OCI-LY1 (cell line): ENCODE results near the gene U2AF1L4.

Experiments used
- H2AFZ ChIP-seq: fragments of 200-600 bp; sonication (generic), shearing (Covaris generic); 2 replicates; pipeline ENCODE4 v1.6.0; 2014; ENCODE audit warnings: antibody characterized with exemption, mild to moderate bottlenecking, low read length
- H3F3A ChIP-seq: fragments of 200-600 bp; sonication (generic), shearing (Covaris generic); 2 replicates; pipeline ENCODE4 v1.6.0; 2014; ENCODE audit warnings: mild to moderate bottlenecking, antibody characterized with exemption, low read length, moderate library complexity; ENCODE audit not compliant: insufficient read depth
- H3K27ac ChIP-seq: fragments of 200-600 bp; sonication (generic); 2 replicates; pipeline ENCODE4 v1.5.1; 2014; ENCODE audit warnings: low read length, mixed run types, mild to moderate bottlenecking, low read depth; ENCODE audit not compliant: poor library complexity, severe bottlenecking
- H3K27me3 ChIP-seq: fragments of 200-600 bp; sonication (generic); 2 replicates; pipeline ENCODE4 v1.6.0; 2014; ENCODE audit warnings: antibody characterized with exemption, mild to moderate bottlenecking, low read length, moderate library complexity; ENCODE audit not compliant: insufficient read depth
- H3K36me3 ChIP-seq: fragments of 200-600 bp; sonication (generic); 2 replicates; pipeline ENCODE4 v1.6.1; 2014; ENCODE audit warnings: mild to moderate bottlenecking, antibody characterized with exemption, low read length, moderate library complexity, mixed read lengths; ENCODE audit not compliant: insufficient read depth
- H3K4me1 ChIP-seq: fragments of 200-600 bp; sonication (generic); 2 replicates; pipeline ENCODE4 v1.5.1; 2014; ENCODE audit warnings: mild to moderate bottlenecking, low read length, moderate library complexity; ENCODE audit not compliant: insufficient read depth, severe bottlenecking
- H3K4me2 ChIP-seq: fragments of 200-600 bp; sonication (generic), shearing (Covaris generic); 2 replicates; pipeline ENCODE4 v1.6.1; 2014; ENCODE audit warnings: low read length
- H3K4me3 ChIP-seq: fragments of 200-600 bp; sonication (generic); 2 replicates; pipeline ENCODE4 v1.5.1; 2014; ENCODE audit warnings: low read length, low read depth, mild to moderate bottlenecking, mixed read lengths; ENCODE audit not compliant: poor library complexity, severe bottlenecking
- H3K79me2 ChIP-seq: fragments of 200-600 bp; shearing (Covaris generic); 2 replicates; pipeline ENCODE4 v1.6.1; 2016; ENCODE audit warnings: mixed run types, low read length, mixed read lengths; ENCODE audit not compliant: insufficient read depth
- H3K9ac ChIP-seq: fragments of 200-600 bp; sonication (generic), shearing (Covaris generic); 2 replicates; pipeline ENCODE4 v1.6.1; 2014; ENCODE audit warnings: mild to moderate bottlenecking, low read length, mixed read lengths
- H3K9me2 ChIP-seq: fragments of 200-600 bp; sonication (generic), shearing (Covaris generic); 2 replicates; pipeline ENCODE4 v1.6.1; 2014; ENCODE audit warnings: low read depth, mild to moderate bottlenecking, low read length, mixed read lengths
- H3K9me3 ChIP-seq: fragments of 200-600 bp; shearing (Covaris generic); 2 replicates; pipeline ENCODE4 v1.6.1; 2014; ENCODE audit warnings: low read length, mixed read lengths
- H4K20me1 ChIP-seq: fragments of 200-600 bp; sonication (generic), shearing (Covaris generic); 2 replicates; pipeline ENCODE4 v1.6.0; 2016; ENCODE audit warnings: mild to moderate bottlenecking, low read length; ENCODE audit not compliant: insufficient read depth
- EZH2 ChIP-seq: fragments of 200-600 bp; sonication (generic), shearing (Covaris generic); IDR thresholded peaks from 2 replicates; pipeline ENCODE4 v1.8.0; 2017; ENCODE audit warnings: borderline replicate concordance, mixed run types, mild to moderate bottlenecking, antibody characterized with exemption, low read length, moderate library complexity, mixed read lengths
- TF ChIP-seq, protein P1 (sequence below): fragments of 200-600 bp; sonication (generic), shearing (Covaris generic); IDR thresholded peaks from 2 replicates; pipeline ENCODE4 v1.5.1; 2017; ENCODE audit warnings: mild to moderate bottlenecking, antibody characterized with exemption, low read length, moderate library complexity, mixed read lengths

The U2AF1L4 gene

GRCh38 chr19:35768082-35768421, 22.8 kb upstream of the U2AF1L4 start:
- Histone ChIP-seq H4K20me1 (no peaks in the 10 kb centered on the region), H3K9me3 (no peaks in the 10 kb centered on the region), H3K9ac (no peak overlapping the region), H3K27ac (no peak overlapping the region), H3K4me1 (no peaks in the 10 kb centered on the region), H3K4me3 (no peak overlapping the region), H3K79me2 (no peaks in the 10 kb centered on the region), H3K9me2 (no peaks in the 10 kb centered on the region), H3K27me3 (no peaks in the 10 kb centered on the region), H2AFZ (no peak overlapping the region), H3K4me2 (no peak overlapping the region), H3F3A (no peaks in the 10 kb centered on the region), H3K36me3 (peaks cover 18% of the 10 kb centered on the region)
- TF ChIP-seq, protein P1, sequence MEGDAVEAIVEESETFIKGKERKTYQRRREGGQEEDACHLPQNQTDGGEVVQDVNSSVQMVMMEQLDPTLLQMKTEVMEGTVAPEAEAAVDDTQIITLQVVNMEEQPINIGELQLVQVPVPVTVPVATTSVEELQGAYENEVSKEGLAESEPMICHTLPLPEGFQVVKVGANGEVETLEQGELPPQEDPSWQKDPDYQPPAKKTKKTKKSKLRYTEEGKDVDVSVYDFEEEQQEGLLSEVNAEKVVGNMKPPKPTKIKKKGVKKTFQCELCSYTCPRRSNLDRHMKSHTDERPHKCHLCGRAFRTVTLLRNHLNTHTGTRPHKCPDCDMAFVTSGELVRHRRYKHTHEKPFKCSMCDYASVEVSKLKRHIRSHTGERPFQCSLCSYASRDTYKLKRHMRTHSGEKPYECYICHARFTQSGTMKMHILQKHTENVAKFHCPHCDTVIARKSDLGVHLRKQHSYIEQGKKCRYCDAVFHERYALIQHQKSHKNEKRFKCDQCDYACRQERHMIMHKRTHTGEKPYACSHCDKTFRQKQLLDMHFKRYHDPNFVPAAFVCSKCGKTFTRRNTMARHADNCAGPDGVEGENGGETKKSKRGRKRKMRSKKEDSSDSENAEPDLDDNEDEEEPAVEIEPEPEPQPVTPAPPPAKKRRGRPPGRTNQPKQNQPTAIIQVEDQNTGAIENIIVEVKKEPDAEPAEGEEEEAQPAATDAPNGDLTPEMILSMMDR, result no peak
- TF ChIP-seq EZH2, result no peak

DNA sequence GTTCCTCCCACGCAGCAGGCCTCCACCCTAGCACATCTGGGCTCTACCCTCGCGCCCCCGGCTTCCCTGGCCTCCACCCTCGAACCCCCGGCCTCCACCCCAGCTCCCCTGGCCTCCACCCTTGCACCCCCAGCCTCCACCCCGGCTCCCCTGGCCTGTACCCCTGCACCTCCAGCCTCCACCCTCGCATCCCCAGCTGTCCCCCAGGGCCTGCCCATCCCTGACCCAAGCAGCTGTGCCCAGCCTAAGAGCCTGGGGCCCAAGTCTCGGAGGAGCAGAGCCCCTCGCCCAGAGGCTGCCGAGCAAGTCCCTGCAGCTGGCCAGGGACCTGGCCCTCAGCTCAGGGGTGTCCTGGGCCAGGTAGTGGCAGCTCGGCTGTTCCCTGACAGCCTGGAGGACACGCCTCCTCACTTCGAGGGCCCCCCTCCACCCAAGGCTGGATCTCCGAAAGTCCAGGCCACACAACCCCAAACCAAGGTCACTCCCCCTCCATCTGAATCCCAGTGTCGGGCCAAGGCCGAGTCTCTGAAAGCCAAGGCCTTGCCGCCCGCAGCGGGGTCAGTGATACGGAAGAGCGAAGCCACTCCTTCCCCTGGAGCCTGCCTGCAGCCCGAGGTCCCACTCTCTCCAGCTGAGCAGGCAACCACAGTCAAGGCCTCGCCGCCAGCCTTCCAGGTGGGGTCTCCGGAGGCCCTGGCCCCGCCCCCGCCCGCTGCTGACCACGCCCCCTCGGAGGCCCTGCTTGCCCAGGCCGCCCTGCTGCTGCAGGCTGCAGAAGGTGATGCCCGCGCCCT, 22.3 kb upstream of the U2AF1L4 start:
- no peaks in the 10 kb centered on the region for H3K27me3 ChIP-seq
- H3K27ac ChIP-seq, result no peak overlapping the region
- H2AFZ ChIP-seq, result no peak overlapping the region
- no peaks in the 10 kb centered on the region for H3K9me2 ChIP-seq
- no peaks in the 10 kb centered on the region for H3K79me2 ChIP-seq
- no peak overlapping the region for H3K4me3 ChIP-seq
- no peaks in the 10 kb centered on the region for H4K20me1 ChIP-seq
- TF ChIP-seq EZH2, result no peak
- TF ChIP-seq, protein P1, result no peak
- H3K36me3 ChIP-seq, result peaks cover 18% of the 10 kb centered on the region
- H3F3A ChIP-seq, result no peaks in the 10 kb centered on the region
- H3K9ac ChIP-seq, result no peak overlapping the region
- no peak overlapping the region for H3K4me2 ChIP-seq
- no peaks in the 10 kb centered on the region for H3K4me1 ChIP-seq
- no peaks in the 10 kb centered on the region for H3K9me3 ChIP-seq

DNA sequence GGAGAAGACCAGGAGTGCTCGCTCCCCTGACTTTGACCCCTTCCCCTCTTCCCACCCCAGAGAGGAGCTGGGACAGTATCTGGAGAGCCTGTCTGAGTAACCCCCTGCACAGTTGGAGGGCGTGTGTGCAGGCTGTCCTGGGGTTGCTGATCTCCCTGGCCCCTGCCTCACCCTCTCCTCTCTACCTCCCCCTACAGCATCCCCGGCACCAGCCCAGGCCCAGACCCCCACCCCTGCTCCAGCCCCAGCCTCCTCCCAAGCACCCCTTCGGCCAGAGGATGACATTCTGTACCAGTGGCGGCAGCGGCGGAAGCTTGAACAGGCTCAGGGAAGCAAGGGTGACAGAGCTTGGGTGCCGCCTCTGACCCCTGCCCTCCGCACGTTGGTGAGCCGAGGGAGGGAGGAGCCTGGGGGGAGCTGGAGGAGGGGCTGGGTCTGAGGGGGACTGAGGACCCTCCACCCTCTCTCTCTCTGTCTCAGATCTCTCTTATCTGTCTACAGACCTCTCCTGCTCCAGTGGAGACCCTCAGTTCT, 21.4 kb upstream of the U2AF1L4 start:
- no peak overlapping the region for H3K27ac ChIP-seq
- H3K9me3 ChIP-seq, result no peaks in the 10 kb centered on the region
- no peaks in the 10 kb centered on the region for H3K4me1 ChIP-seq
- TF ChIP-seq, protein P1, result no peak
- H3F3A ChIP-seq, result no peaks in the 10 kb centered on the region
- H3K36me3 ChIP-seq, result peaks cover 24% of the 10 kb centered on the region
- H2AFZ ChIP-seq, result no peak overlapping the region
- no peaks in the 10 kb centered on the region for H3K79me2 ChIP-seq
- H3K27me3 ChIP-seq, result no peaks in the 10 kb centered on the region
- no peak overlapping the region for H3K4me2 ChIP-seq
- no peaks in the 10 kb centered on the region for H4K20me1 ChIP-seq
- H3K9me2 ChIP-seq, result no peaks in the 10 kb centered on the region
- no peak overlapping the region for H3K4me3 ChIP-seq
- no peak overlapping the region for H3K9ac ChIP-seq
